ENCODE data around the gene ATP6V0D1.
A peak's percentile ranks its signal among the peaks of the same experiment; 100 is the strongest.

ATP6V0D1 gene

GRCh38 chr16:67400901-67401300, 80.1 kb downstream of the ATP6V0D1 start:
- DNase-seq: no peak

GRCh38 chr16:67399749-67400704, 80.9 kb downstream of the ATP6V0D1 start:
- no peak for DNase-seq

GRCh38 chr16:67399218-67399733, 81.7 kb downstream of the ATP6V0D1 start:
- peak; percentile 30 for DNase-seq

- DNase-seq: no peak
These were observed 82.3 kb downstream of the ATP6V0D1 start for GRCh38 chr16:67398546-67399217.

- no peak for DNase-seq
These were observed 83.0 kb downstream of the ATP6V0D1 start for GRCh38 chr16:67397812-67398545.

- DNase-seq: no peak
These were observed 83.7 kb downstream of the ATP6V0D1 start for GRCh38 chr16:67397036-67397801.

GRCh38 chr16:67396159-67397035, 84.6 kb downstream of the ATP6V0D1 start:
- DNase-seq: no peak

GRCh38 chr16:67395458-67396158, 85.3 kb downstream of the ATP6V0D1 start:
- no peak for DNase-seq

GRCh38 chr16:67395105-67395457, 85.9 kb downstream of the ATP6V0D1 start:
- no peak for DNase-seq

- DNase-seq: no peak
These were observed 86.5 kb downstream of the ATP6V0D1 start for GRCh38 chr16:67394155-67395104.

- DNase-seq: no peak
These were observed 87.2 kb downstream of the ATP6V0D1 start for GRCh38 chr16:67393788-67394154.

GRCh38 chr16:67393111-67393787, 87.7 kb downstream of the ATP6V0D1 start, which contains the start of gene TPPP3:
TSS of gene TPPP3 (minus strand) at chr16:67393498. CDS start at chr16:67391111, 2,387 bp downstream.
- DNase-seq: peak; percentile 28

- no peak for DNase-seq
These were observed 88.5 kb downstream of the ATP6V0D1 start for GRCh38 chr16:67392301-67393059.

GRCh38 chr16:67391424-67392300, 89.3 kb downstream of the ATP6V0D1 start:
- DNase-seq: no peak

GRCh38 chr16:67390816-67391423, 90.0 kb downstream of the ATP6V0D1 start:
- DNase-seq: no peak

All from activated CD4-positive, alpha-beta T cell treated with anti-CD3 and anti-CD28 coated beads, Interleukin-2, amount 50 U/mL, for 1 hour (primary cell).